ENCODE measurements around the gene TTLL11.
"Not testable (repeated sequence)": the region's sequence is repeated elsewhere in the genome, so short reads cannot be mapped to it uniquely, and the experiment has no call there.

The TTLL11 gene

DNA sequence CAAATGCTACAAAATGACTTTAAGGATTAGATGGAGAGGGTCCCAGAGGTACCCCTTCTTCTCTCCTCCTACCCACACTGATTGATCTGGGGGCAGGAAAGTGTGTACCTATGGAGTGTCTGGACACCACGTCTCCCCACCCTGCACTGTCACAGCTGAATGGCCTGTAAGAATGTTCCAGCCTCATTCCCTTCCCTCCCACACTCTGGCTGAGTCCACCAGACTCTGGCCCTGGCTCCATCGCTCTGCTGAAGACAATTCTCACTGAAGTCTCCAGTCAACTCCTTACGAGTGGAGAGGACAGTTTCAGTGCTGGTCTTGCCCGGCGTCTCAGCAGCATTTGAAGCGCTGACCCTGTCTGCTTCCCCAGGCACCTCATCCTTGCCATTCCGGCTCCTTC is 105.8 kb downstream of the TTLL11 start:
- Histone ChIP-seq H3K36me3 (replicated peaks) (no peaks in the 10 kb centered on the region), H3K27ac (no peak overlapping the region), H3K4me3 (ENCODE audit: low read depth, low read length) (no peak overlapping the region), H3K27me3 (replicated peaks) (no peaks in the 10 kb centered on the region)
- TF ChIP-seq, protein P1, sequence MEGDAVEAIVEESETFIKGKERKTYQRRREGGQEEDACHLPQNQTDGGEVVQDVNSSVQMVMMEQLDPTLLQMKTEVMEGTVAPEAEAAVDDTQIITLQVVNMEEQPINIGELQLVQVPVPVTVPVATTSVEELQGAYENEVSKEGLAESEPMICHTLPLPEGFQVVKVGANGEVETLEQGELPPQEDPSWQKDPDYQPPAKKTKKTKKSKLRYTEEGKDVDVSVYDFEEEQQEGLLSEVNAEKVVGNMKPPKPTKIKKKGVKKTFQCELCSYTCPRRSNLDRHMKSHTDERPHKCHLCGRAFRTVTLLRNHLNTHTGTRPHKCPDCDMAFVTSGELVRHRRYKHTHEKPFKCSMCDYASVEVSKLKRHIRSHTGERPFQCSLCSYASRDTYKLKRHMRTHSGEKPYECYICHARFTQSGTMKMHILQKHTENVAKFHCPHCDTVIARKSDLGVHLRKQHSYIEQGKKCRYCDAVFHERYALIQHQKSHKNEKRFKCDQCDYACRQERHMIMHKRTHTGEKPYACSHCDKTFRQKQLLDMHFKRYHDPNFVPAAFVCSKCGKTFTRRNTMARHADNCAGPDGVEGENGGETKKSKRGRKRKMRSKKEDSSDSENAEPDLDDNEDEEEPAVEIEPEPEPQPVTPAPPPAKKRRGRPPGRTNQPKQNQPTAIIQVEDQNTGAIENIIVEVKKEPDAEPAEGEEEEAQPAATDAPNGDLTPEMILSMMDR (IDR thresholded peaks at IDR 0.05; ENCODE audit: low read depth, low read length, missing control alignments) = no peak
- no peak for DNase-seq
- in situ Hi-C loops (cut with HindIII; ENCODE audit: low pct_ligation_motif_present, low sequenced_read_pairs) = loop anchor here (25.0 kb wide), 1 partner anchor 425 kb away; no protein-coding TSS in a partner anchor

DNA sequence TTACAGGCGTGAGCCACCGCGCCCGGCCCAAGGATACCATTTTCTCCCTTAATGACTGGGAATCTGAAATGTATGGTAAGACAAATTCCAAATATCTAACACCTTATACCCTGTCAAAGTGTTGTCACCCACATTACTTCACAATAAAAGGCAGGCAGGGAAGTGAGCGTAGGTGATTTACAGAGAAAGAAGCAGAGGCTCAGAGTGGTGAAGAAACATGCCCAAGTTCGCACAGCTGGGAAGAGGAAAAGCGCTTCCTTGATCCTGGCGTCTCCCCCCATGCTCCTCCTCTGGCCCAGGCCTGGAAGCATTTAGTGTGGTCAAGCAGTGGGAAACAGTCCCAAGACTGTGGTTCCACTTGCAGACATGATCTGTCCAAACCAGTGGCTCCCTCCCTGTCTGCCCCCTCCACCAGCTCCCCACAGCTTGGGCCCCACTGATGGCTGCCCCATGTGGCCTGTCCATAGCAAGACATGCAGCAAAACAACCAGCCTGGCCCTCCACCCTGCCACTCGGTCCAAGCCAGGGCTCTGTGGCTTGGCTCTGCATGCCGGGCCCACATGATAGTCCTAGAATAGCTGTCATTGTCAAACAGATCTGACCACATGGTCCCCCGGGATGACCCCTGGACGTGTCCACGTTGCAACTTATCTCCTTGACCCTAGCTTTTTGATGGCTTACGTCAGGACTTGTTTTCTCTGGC is 107.2 kb downstream of the TTLL11 start:
- H3K4me3 ChIP-seq (ENCODE audit: low read depth, low read length) = no peak overlapping the region
- H3K27me3 ChIP-seq (replicated peaks) = no peaks in the 10 kb centered on the region
- no peak for DNase-seq
- in situ Hi-C loops (cut with HindIII; ENCODE audit: low pct_ligation_motif_present, low sequenced_read_pairs) = loop anchor here (25.0 kb wide), 1 partner anchor 424 kb away; no protein-coding TSS in a partner anchor
- TF ChIP-seq, protein P1 (IDR thresholded peaks at IDR 0.05; ENCODE audit: low read depth, low read length, missing control alignments) = peak; percentile 48
- H3K36me3 ChIP-seq (replicated peaks) = no peaks in the 10 kb centered on the region
- H3K27ac ChIP-seq = peak overlapping the region; percentile 88

DNA sequence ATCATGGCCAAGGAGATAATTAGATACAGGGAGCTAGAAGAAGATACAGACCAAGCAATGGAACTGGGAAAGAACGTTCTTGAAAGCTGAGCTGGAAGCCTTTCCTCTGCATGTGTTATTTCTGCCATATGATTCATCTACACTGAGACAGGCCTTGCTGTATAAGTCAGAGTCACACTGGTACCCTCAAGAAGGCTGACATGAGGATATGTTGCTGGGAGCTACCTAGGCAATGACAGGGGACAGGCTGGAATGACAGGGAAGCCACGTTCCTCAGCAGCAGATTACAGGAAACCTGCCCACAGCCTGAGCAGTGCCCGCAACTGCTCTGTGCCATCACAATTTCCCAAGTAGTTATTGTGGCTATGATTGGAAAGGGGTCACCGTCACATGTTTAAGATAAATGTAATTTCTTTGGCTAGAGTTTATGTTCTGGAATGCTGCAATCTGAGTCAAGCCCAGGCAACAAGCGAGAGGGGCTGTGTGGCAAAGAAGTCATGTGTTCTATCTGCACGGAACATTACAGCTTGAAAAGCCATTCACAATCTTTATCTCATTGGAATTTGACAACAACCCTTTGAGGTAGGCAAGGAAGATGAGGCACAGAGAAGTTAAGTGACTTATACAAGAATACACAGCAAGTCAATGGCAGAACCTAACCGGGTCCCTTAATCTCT is 108.2 kb downstream of the TTLL11 start:
- Histone ChIP-seq H3K36me3 (replicated peaks) (no peaks in the 10 kb centered on the region), H3K27me3 (replicated peaks) (no peaks in the 10 kb centered on the region), H3K27ac (peak overlapping the region; percentile 88), H3K4me3 (ENCODE audit: low read depth, low read length) (no peak overlapping the region)
- TF ChIP-seq, protein P1 (IDR thresholded peaks at IDR 0.05; ENCODE audit: low read depth, low read length, missing control alignments) = no peak
- in situ Hi-C loops (cut with HindIII; ENCODE audit: low pct_ligation_motif_present, low sequenced_read_pairs) = loop anchor here (25.0 kb wide), 1 partner anchor 423 kb away; no protein-coding TSS in a partner anchor
- DNase-seq = peak; percentile 89

DNA sequence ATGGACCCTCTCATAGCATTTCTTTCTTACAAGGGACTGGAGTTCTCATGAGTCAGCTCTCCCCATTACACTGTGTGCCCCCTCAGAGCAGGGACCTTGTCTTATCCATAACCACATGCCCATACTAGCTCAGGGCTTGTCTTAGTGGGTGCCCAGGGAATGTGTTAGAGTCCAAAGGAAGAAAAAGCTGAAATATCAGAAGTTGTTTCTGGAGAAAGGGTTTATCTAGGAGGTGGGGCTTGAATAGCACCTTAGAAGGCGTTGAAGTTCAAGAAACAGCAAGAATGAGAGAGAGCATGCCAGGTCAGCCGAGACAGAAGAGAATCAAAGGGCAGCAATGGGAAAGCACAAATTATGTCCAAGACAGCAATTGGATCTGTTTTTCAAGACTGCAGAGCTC is 109.4 kb downstream of the TTLL11 start:
- in situ Hi-C loops (cut with HindIII; ENCODE audit: low pct_ligation_motif_present, low sequenced_read_pairs) = loop anchor here (25.0 kb wide), 1 partner anchor 421 kb away; no protein-coding TSS in a partner anchor
- TF ChIP-seq, protein P1 (IDR thresholded peaks at IDR 0.05; ENCODE audit: low read depth, low read length, missing control alignments) = no peak
- Histone ChIP-seq H3K27me3 (replicated peaks) (no peaks in the 10 kb centered on the region), H3K4me3 (ENCODE audit: low read depth, low read length) (no peak overlapping the region), H3K27ac (peak overlapping the region; percentile 88), H3K36me3 (replicated peaks) (no peaks in the 10 kb centered on the region)
- no peak for DNase-seq

DNA sequence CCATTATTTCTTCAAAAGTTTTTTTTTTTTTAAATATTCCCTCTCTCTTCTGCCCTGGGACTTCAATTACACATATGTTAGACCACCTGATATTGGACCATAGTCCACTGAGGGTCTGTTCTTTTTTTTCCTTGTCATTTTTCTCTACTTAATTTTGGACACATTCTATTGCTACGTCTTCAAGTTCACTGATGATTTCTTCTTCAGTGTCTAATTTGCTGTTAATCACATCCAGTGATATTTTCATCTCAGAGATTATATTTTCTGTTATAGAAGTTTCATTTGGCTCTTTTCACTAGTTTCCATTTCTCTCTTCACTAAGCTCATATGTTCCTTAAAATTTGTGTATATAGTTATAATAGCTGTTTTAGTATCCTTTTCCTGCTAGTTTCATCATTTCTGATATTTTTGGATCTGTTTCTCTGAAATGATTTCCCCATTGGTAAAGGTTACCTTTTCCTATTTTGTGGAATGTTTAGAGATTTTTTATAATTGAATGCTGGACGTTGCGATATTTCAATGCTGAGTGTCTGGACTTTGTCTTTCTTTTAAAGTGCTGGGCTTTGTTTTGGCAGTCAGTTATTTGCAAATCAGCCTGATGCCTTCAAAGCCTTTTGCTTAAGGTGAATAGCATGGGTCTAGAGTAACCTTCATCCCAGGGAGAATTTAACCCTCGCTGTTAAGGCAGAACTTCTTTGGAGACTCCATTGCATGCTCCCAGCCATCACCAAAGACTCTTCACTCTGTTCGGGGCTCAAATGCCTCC is 111.8 kb downstream of the TTLL11 start:
- Histone ChIP-seq H3K4me3 (ENCODE audit: low read depth, low read length) (no peak overlapping the region), H3K27ac (no peak overlapping the region), H3K36me3 (replicated peaks) (no peaks in the 10 kb centered on the region), H3K27me3 (replicated peaks) (no peaks in the 10 kb centered on the region)
- no peak for DNase-seq
- TF ChIP-seq, protein P1 (IDR thresholded peaks at IDR 0.05; ENCODE audit: low read depth, low read length, missing control alignments) = no peak
- in situ Hi-C loops (cut with HindIII; ENCODE audit: low pct_ligation_motif_present, low sequenced_read_pairs) = loop anchor here (25.0 kb wide), 1 partner anchor 419 kb away; no protein-coding TSS in a partner anchor

DNA sequence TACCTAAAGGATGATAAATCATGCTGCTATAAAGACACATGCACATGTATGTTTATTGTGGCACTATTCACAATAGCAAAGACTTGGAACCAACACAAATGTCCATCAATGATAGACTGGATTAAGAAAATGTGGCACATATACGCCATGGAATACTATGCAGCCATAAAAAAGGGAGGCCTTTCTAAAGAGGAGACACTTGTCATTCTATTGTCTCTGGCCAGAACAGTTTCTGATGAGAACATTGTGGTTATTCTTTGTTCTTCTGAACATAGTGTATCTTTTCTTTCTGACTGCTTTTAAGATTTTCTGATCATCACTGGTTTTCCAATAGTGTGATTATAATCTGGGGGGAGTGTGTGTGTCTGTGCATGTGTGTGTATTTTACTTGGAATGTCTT is 112.4 kb downstream of the TTLL11 start:
- not testable (repeated sequence) for H3K36me3 ChIP-seq (replicated peaks); H3K4me3 ChIP-seq (ENCODE audit: low read depth, low read length); H3K27ac ChIP-seq; H3K27me3 ChIP-seq (replicated peaks); DNase-seq
- in situ Hi-C loops (cut with HindIII; ENCODE audit: low pct_ligation_motif_present, low sequenced_read_pairs) = loop anchor here (25.0 kb wide), 1 partner anchor 418 kb away; no protein-coding TSS in a partner anchor
